H1 (cell line): ENCODE data around the gene PHF23. TPM values are rescaled to one million over a fixed set of nuclear protein-coding genes. Genes with fewer than 3 reads are reported as not detected.

Experiments used
- CEBPB ChIP-seq: IDR thresholded peaks from 2 replicates; pipeline ENCODE4 v1.6.1; 2012; ENCODE audit warnings: low read depth, low read length
- CTCF ChIP-seq, 3 experiments: IDR thresholded peaks; 1 replicate in 2 of 3; 2 replicates in 1 of 3; pipeline versions ENCODE4 v1.5.1 to v1.6.1; 2011; ENCODE audit warnings: low read length in 3 of 3, mild to moderate bottlenecking in 3 of 3, inconsistent platforms in 2 of 3, low read depth in 1 of 3, moderate library complexity in 1 of 3; ENCODE audit not compliant: insufficient read depth in 1 of 3; ENCODE audit errors: control extremely low read depth in 1 of 3
- EZH2 ChIP-seq: fragments of 200-600 bp; sonication (generic); IDR thresholded peaks from 2 replicates; pipeline ENCODE4 v1.7.1; 2012; ENCODE audit warnings: low read depth, mild to moderate bottlenecking, moderate library complexity, low read length, inconsistent platforms; ENCODE audit not compliant: severe bottlenecking
- RNF2 ChIP-seq: fragments of 200-900, 300-1000 bp; sonication (generic); IDR thresholded peaks from 2 replicates; pipeline ENCODE4 v1.7.1; 2016; ENCODE audit warnings: borderline replicate concordance, low read depth, mild to moderate bottlenecking, antibody characterized with exemption, low read length; ENCODE audit not compliant: poor library complexity, severe bottlenecking; ENCODE audit errors: missing control alignments
- SIX5 ChIP-seq: IDR thresholded peaks from 2 replicates; pipeline ENCODE4 v1.6.1; 2011; ENCODE audit warnings: mild to moderate bottlenecking, low read depth, low read length
- polyA plus RNA-seq, 7 experiments: library from polyadenylated mRNA; depleted of rRNA in 3 of 7; stranded (reverse) in 5 of 7; unstranded in 2 of 7; fragments of >200 nt in 5 of 7; fragments of 200-250 nt in 2 of 7; gene quantifications; 1 replicate in 5 of 7; 2 replicates in 1 of 7; 4 replicates in 1 of 7; pipeline versions ENCODE4 v1.2.1 to v1.2.3, GENCODE V29; 2011 to 2013; ENCODE audit warnings: missing spikeins in 2 of 7, mixed read lengths in 2 of 7
- total RNA-seq: library from RNA; stranded (reverse); fragmentation: NEBNext Ultra II Directional; extraction: Animal tissue kit (Norgen Biotek cat#: 25700); gene quantifications from 2 replicates; pipeline ENCODE4 v1.2.1, GENCODE V29; 2021

Gene PHF23
- total and polyA plus RNA-seq, 2 of the 8 experiments (the other 6 are each of a cell fraction or from before 2014, with no cell fraction given), result 47.5 to 62.8 TPM

GRCh38 chr17:7263801-7264078, 24.5 kb upstream of the PHF23 start (continued):
- no peak for TF ChIP-seq RNF2
- TF ChIP-seq CTCF (IDR thresholded peaks at IDR 0.05; ENCODE audit: control extremely low read depth in 1 of 3, insufficient read depth in 1 of 3, low read depth in 1 of 3, low read length in 3 of 3), result no peak
- TF ChIP-seq CEBPB, result no peak
- no peak for TF ChIP-seq EZH2
- TF ChIP-seq SIX5, result no peak
